Peyer's patch (tissue), 4 donors: Measurements from ENCODE around the gene ZFAND5. TPM values are rescaled to one million over a fixed set of nuclear protein-coding genes. Genes with fewer than 3 reads are reported as not detected.

Source experiments
- DNase-seq, 3 donors: peaks; one replicate each; pipeline ENCODE4 v3.0.0-alpha.2; 2017 to 2019
- H3K27ac ChIP-seq, 4 donors: fragments of 200-600 bp; sonication (generic); one replicate each; pipeline ENCODE4 v1.5.1; 2016 to 2019
- H3K27me3 ChIP-seq, 2 donors: fragments of 200-600 bp; sonication (generic); one replicate each; pipeline ENCODE4 v1.5.1; 2019
- H3K36me3 ChIP-seq, 3 donors: fragments of 200-600 bp; sonication (generic); one replicate each; pipeline ENCODE4 v1.5.1; 2016 to 2019
- H3K4me1 ChIP-seq, 4 donors: fragments of 200-600 bp; sonication (generic); one replicate each; pipeline ENCODE4 v1.5.1; 2016 to 2019
- H3K4me3 ChIP-seq, 4 donors: fragments of 200-600 bp; sonication (generic); 1 replicate in 3 of 4; 2 replicates in 1 of 4; pipeline ENCODE4 v1.5.1; 2016 to 2019; ENCODE audit warnings: mild to moderate bottlenecking in 1 of 4
- H3K9me3 ChIP-seq, 4 donors: fragments of 200-600 bp; sonication (generic); one replicate each; pipeline ENCODE4 v1.5.1; 2016 to 2019; ENCODE audit warnings: mild to moderate bottlenecking in 1 of 4
- POLR2A ChIP-seq, 2 donors: fragments of 450-650 bp; IDR thresholded peaks; one replicate each; pipeline ENCODE4 v1.5.1; 2017; ENCODE audit warnings: antibody characterized with exemption in 2 of 2, mild to moderate bottlenecking in 2 of 2, moderate library complexity in 2 of 2
- total RNA-seq, 4 donors: library from RNA; depleted of rRNA; stranded (reverse); fragments of >200 nt; gene quantifications; one replicate each; pipeline ENCODE4 v1.1.0, GENCODE V29; 2016
- TF ChIP-seq, protein P1 (sequence below), 6 experiments: fragments of 450-650 bp in 4 of 6; fragments of 200-600 bp in 2 of 6; sonication (generic) in 1 of 6; IDR thresholded peaks; one replicate each; pipeline ENCODE4 v1.5.1; 2017 to 2019; ENCODE audit warnings: antibody characterized with exemption in 6 of 6, mild to moderate bottlenecking in 3 of 6, moderate library complexity in 1 of 6

ZFAND5 gene
- total RNA-seq, 4 donors from 2014 or later: 69.0 to 272 (median 135) TPM

DNA sequence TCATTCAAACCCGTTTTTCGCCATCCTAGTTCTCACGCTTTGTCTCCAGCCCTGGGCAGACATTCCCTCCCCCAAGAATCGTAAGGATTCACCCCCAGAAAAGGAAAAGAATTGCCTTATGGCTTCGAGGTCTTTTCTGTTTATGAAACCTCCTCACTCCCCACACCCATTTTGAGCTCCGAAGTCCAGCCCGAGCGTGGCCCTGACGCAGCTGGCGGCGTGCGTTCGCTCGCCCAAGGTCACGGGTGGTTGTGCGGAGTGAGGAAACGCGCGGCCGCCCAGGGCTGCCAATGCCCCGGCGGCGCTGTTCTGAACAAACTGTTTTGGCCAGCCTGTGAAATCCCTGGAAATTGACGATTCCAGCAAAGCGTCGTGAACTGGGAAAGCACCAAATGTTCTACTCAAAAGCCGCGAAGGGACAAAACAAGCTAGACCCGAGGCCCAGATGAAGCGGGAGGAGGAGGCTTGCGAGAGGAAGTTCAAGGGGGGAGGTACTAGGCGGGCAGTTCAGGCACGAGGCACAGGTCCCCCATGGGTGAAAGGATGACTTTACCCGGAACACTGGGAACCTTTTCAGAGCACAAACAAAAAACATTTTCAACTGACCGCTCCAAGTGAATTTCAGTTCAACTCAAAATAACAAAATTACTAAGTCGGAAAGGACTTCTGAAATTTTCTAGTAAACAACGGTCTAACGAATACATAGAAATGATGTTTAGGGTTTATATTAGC is 683 bp upstream of the ZFAND5 start:
- H3K4me1 ChIP-seq: peaks cover 0 to 5% (median 0%) of the 10 kb centered on the region in 4 donors
- H3K4me3 ChIP-seq: peak overlapping the region; percentile 72 to 98 (median 94)
- no peaks in the 10 kb centered on the region for H3K9me3 ChIP-seq
- H3K27me3 ChIP-seq: no peaks in the 10 kb centered on the region
- no peaks in the 10 kb centered on the region for H3K36me3 ChIP-seq
- peak overlapping the region; percentile 97 to 100 (median 100) for H3K27ac ChIP-seq
- DNase-seq: peak; percentile 75 to 94 (median 92)
- no peak for TF ChIP-seq POLR2A (IDR thresholded peaks at IDR 0.05)
- TF ChIP-seq, protein P1, sequence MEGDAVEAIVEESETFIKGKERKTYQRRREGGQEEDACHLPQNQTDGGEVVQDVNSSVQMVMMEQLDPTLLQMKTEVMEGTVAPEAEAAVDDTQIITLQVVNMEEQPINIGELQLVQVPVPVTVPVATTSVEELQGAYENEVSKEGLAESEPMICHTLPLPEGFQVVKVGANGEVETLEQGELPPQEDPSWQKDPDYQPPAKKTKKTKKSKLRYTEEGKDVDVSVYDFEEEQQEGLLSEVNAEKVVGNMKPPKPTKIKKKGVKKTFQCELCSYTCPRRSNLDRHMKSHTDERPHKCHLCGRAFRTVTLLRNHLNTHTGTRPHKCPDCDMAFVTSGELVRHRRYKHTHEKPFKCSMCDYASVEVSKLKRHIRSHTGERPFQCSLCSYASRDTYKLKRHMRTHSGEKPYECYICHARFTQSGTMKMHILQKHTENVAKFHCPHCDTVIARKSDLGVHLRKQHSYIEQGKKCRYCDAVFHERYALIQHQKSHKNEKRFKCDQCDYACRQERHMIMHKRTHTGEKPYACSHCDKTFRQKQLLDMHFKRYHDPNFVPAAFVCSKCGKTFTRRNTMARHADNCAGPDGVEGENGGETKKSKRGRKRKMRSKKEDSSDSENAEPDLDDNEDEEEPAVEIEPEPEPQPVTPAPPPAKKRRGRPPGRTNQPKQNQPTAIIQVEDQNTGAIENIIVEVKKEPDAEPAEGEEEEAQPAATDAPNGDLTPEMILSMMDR (IDR thresholded peaks at IDR 0.05): peak in 2 of 6 experiments; percentile 9 to 18

GRCh38 chr9:72363908-72364678 is 915 bp downstream of the ZFAND5 start:
- no peaks in the 10 kb centered on the region for H3K27me3 ChIP-seq
- peak overlapping the region; percentile 72 to 98 (median 94) for H3K4me3 ChIP-seq
- H3K9me3 ChIP-seq: no peaks in the 10 kb centered on the region
- H3K36me3 ChIP-seq: peaks cover 0 to 16% (median 0%) of the 10 kb centered on the region in 3 donors
- TF ChIP-seq POLR2A (IDR thresholded peaks at IDR 0.05): peak in 1 of 2 donors; percentile 26
- TF ChIP-seq, protein P1 (IDR thresholded peaks at IDR 0.05): no peak
- peak overlapping the region; percentile 97 to 100 (median 100) for H3K27ac ChIP-seq
- peaks cover 0 to 15% (median 2%) of the 10 kb centered on the region in 4 donors for H3K4me1 ChIP-seq
- peak; percentile 66 to 85 (median 79) for DNase-seq

DNA sequence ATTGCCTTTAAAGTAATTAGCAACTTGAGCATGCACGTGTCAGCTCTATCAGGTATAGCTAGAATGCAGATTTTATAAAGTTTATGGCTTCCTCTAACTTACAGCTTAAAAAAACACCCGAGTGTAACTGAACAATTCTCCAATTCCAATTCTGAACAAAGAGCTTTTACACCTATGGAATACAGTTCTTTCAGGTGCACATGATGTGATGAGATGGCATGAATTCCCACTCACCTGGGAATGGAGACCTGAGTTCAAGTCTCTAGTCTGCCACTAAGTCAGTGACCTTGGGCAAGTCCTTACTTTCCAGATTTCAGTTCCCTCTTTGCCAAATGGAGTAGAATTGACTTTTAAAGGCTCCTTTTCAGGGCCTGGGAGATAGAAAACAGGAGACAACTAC is 1.8 kb downstream of the ZFAND5 start:
- no peak for DNase-seq

GRCh38 chr9:72362680-72363139 is 2.3 kb downstream of the ZFAND5 start:
- H3K27ac ChIP-seq: peak overlapping the region; percentile 97 to 100 (median 100)
- H3K36me3 ChIP-seq: peaks cover 0 to 24% (median 0%) of the 10 kb centered on the region in 3 donors
- peak in 2 of 3 donors; percentile 38 to 74 for DNase-seq
- H3K4me1 ChIP-seq: peaks cover 0 to 29% (median 5%) of the 10 kb centered on the region in 4 donors
- H3K9me3 ChIP-seq: no peaks in the 10 kb centered on the region
- H3K4me3 ChIP-seq: peak overlapping the region; percentile 72 to 98 (median 94)
- no peaks in the 10 kb centered on the region for H3K27me3 ChIP-seq
- TF ChIP-seq POLR2A (IDR thresholded peaks at IDR 0.05): no peak
- TF ChIP-seq, protein P1 (IDR thresholded peaks at IDR 0.05): no peak

More for the DNA sequence above, 1.8 kb downstream of the ZFAND5 start:
- Histone ChIP-seq H3K36me3 (peaks cover 0 to 22% (median 0%) of the 10 kb centered on the region in 3 donors), H3K9me3 (no peaks in the 10 kb centered on the region), H3K4me3 (peak overlapping the region; percentile 72 to 98 (median 94)), H3K27ac (peak overlapping the region; percentile 97 to 100 (median 100)), H3K4me1 (peaks cover 0 to 24% (median 3%) of the 10 kb centered on the region in 4 donors), H3K27me3 (no peaks in the 10 kb centered on the region)
- no peak for TF ChIP-seq POLR2A (IDR thresholded peaks at IDR 0.05)
- TF ChIP-seq, protein P1 (IDR thresholded peaks at IDR 0.05): peak in 1 of 6 experiments; percentile 1

GRCh38 chr9:72362118-72362531 is 2.9 kb downstream of the ZFAND5 start:
- DNase-seq: no peak
- H3K27ac ChIP-seq: peak overlapping the region; percentile 97 to 100 (median 100)
- peak overlapping the region; percentile 72 to 98 (median 94) for H3K4me3 ChIP-seq
- H3K27me3 ChIP-seq: no peaks in the 10 kb centered on the region
- no peak for TF ChIP-seq POLR2A (IDR thresholded peaks at IDR 0.05)
- TF ChIP-seq, protein P1 (IDR thresholded peaks at IDR 0.05): no peak
- peaks cover 0 to 30% (median 0%) of the 10 kb centered on the region in 3 donors for H3K36me3 ChIP-seq
- H3K4me1 ChIP-seq: peaks cover 0 to 35% (median 8%) of the 10 kb centered on the region in 4 donors
- no peaks in the 10 kb centered on the region for H3K9me3 ChIP-seq
